HG03457 (cell line): ENCODE data around the gene SELE.
"Not testable (repeated sequence)": the region's sequence is repeated elsewhere in the genome, so short reads cannot be mapped to it uniquely, and the experiment has no call there.

Source experiments
- ATAC-seq: cut with Tn5 transposase; IDR thresholded peaks from one replicate; pipeline ENCODE4 v1.9.1; 2021; ENCODE audit warnings: moderate number of reproducible peaks; ENCODE audit not compliant: unreplicated experiment

SELE gene

GRCh38 chr1:169688377-169688776 lies 45.5 kb downstream of the SELE start:
- ATAC-seq, result not testable (repeated sequence)

- ATAC-seq, result no peak
Observed at GRCh38 chr1:169683661-169684060, 50.2 kb downstream of the SELE start.

- not testable (repeated sequence) for ATAC-seq
Observed at GRCh38 chr1:169683168-169683567, 50.7 kb downstream of the SELE start.

GRCh38 chr1:169682071-169682470 lies 51.8 kb downstream of the SELE start:
- no peak for ATAC-seq

- ATAC-seq, result no peak
Observed at GRCh38 chr1:169681140-169681539, 52.7 kb downstream of the SELE start.

- peak; percentile 53 for ATAC-seq
Observed at GRCh38 chr1:169680377-169681019, 53.4 kb downstream of the SELE start.

- no peak for ATAC-seq
Observed at GRCh38 chr1:169679692-169680091, 54.2 kb downstream of the SELE start.

GRCh38 chr1:169676001-169676400 lies 57.9 kb downstream of the SELE start:
- ATAC-seq, result no peak
